ENCODE measurements around the gene HNRNPAB. TPM values are rescaled to one million over a fixed set of nuclear protein-coding genes. Genes with fewer than 3 reads are reported as not detected.
A peak's percentile ranks its signal among the peaks of the same experiment; 100 is the strongest.

The HNRNPAB gene
- total and polyA plus RNA-seq, 9 of the 15 experiments (the other 6 are each of a cell fraction or from before 2014, with no cell fraction given) = 34.6 to 425 (median 236) TPM

- TF ChIP-seq TRIM25 (IDR thresholded peaks at IDR 0.05; ENCODE audit: borderline replicate concordance) = peak; percentile 43; the same call in 1 of the 2 replicates
- TF ChIP-seq ZNF398 (CRISPR knock-in tag; IDR thresholded peaks at IDR 0.05) = no peak
- 0 out of 2 replicates have a peak, but pooled peaks have one; percentile 34 for TF ChIP-seq SNIP1 (IDR thresholded peaks at IDR 0.05; ENCODE audit: low read depth)
- no peak for TF ChIP-seq E2F3 (CRISPR knock-in tag; IDR thresholded peaks at IDR 0.05)
- 0 out of 2 replicates have a peak, but pooled peaks have one; percentile 18 for TF ChIP-seq TRIM28 (IDR thresholded peaks at IDR 0.05)
- no peak for TF ChIP-seq FOXM1 (IDR thresholded peaks at IDR 0.05; ENCODE audit: low read depth)
- TF ChIP-seq FOXM1 (CRISPR knock-in tag; IDR thresholded peaks at IDR 0.05; ENCODE audit: low read depth) = peak; percentile 4; the same call in 1 of the 2 replicates
- 0 out of 2 replicates have a peak, but pooled peaks have one; percentile 15 for TF ChIP-seq NBN (IDR thresholded peaks at IDR 0.05; ENCODE audit: low read depth)
- TF ChIP-seq ZNF639 (CRISPR knock-in tag; conservative IDR thresholded peaks at IDR 0.05 in 1 of 2, IDR thresholded peaks at IDR 0.05 in 1 of 2) = peak in 1 of 2 experiments; percentile 14; a peak in 1 of 4 replicates
- TF ChIP-seq ZNF316 (IDR thresholded peaks at IDR 0.05) = 0 out of 2 replicates have a peak, but pooled peaks have one; percentile 1
- TF ChIP-seq SP1 (CRISPR knock-in tag; IDR thresholded peaks at IDR 0.05) = no peak; the same call in 1 of the 2 replicates
- 0 out of 2 replicates have a peak, but pooled peaks have one; percentile 13 for TF ChIP-seq VEZF1 (CRISPR knock-in tag; IDR thresholded peaks at IDR 0.05)
- TF ChIP-seq ZBTB7A (IDR thresholded peaks at IDR 0.05; ENCODE audit: borderline replicate concordance, control insufficient read depth, low read depth, low read length) = peak; percentile 9; the same call in 1 of the 2 replicates
- no peak for TF ChIP-seq ZNF324 (CRISPR knock-in tag; IDR thresholded peaks at IDR 0.05)
- TF ChIP-seq CHD1 (IDR thresholded peaks at IDR 0.05; ENCODE audit: low read length) = peak; percentile 51
- no peak for TF ChIP-seq HNRNPLL (IDR thresholded peaks at IDR 0.05; ENCODE audit: low read depth, low read length, poor library complexity, severe bottlenecking)
These were observed 607 bp upstream of the HNRNPAB start (continued) for GRCh38 chr5:178203670-178204181.

Data from K562 (cell line).